B cell (primary cell): ENCODE data around the gene MCEMP1. TPM values are rescaled to one million over a fixed set of nuclear protein-coding genes. Genes with fewer than 3 reads are reported as not detected.

ENCODE experiments used
- ATAC-seq: fragments of 200-7000 bp; cut with Tn5 transposase; one replicate; pipeline ENCODE4 v1.10.0; 2021; ENCODE audit warnings: low read depth, mild to moderate bottlenecking, moderate number of reproducible peaks, moderate library complexity
- CTCF ChIA-PET: fragments of 350-600 bp; sonication (Branson Sonifier 250); formaldehyde crosslinking; loops from one replicate; lab custom pipeline; 2021; ENCODE audit warnings: antibody characterized with exemption, inconsistent platforms; lab: Charles Lee
- POLR2A ChIA-PET: fragments of 350-600 bp; sonication (Branson Sonifier 250); formaldehyde crosslinking; loops from one replicate; lab custom pipeline; 2021; ENCODE audit warnings: antibody characterized with exemption; lab: Charles Lee
- DNase-seq: peaks from one replicate; pipeline ENCODE4 v3.0.0; 2013
- H2AFZ ChIP-seq: 2 replicates; pipeline ENCODE4 v1.6.1; 2012; ENCODE audit warnings: mild to moderate bottlenecking, low read depth, low read length; ENCODE audit not compliant: insufficient read depth, poor library complexity, severe bottlenecking
- H3K27ac ChIP-seq, 2 donors: 1 replicate in 1 of 2; 2 replicates in 1 of 2; pipeline ENCODE4 v1.5.1; 2012 to 2013; ENCODE audit warnings: low read length in 2 of 2, mild to moderate bottlenecking in 2 of 2, moderate library complexity in 1 of 2
- H3K27me3 ChIP-seq, 4 experiments: fragments of 200-600 bp in 1 of 4; sonication (generic) in 1 of 4; replicated peaks in 1 of 4; 1 replicate in 2 of 4; 2 replicates in 2 of 4; pipeline versions ENCODE4 v1.6.1 to v1.7.0; 2013 to 2016; ENCODE audit warnings: low read length in 3 of 4, mild to moderate bottlenecking in 2 of 4, mixed read lengths in 1 of 4, moderate library complexity in 1 of 4; ENCODE audit not compliant: insufficient read depth in 4 of 4, control insufficient read depth in 3 of 4; ENCODE audit errors: control extremely low read depth in 1 of 4
- H3K36me3 ChIP-seq, 2 experiments: replicated peaks in 1 of 2; 1 replicate in 1 of 2; 2 replicates in 1 of 2; pipeline versions ENCODE4 v1.6.1 to v1.7.1; 2013; ENCODE audit warnings: low read length in 1 of 2; ENCODE audit not compliant: insufficient read depth in 2 of 2, control insufficient read depth in 1 of 2; ENCODE audit errors: control extremely low read depth in 1 of 2, extremely low read depth in 1 of 2
- H3K4me1 ChIP-seq, 2 donors: fragments of 200-600 bp in 1 of 2; sonication (generic) in 1 of 2; 1 replicate in 1 of 2; 2 replicates in 1 of 2; pipeline versions ENCODE4 v1.5.1 to v1.6.1; 2013 to 2017; ENCODE audit warnings: low read length in 2 of 2; ENCODE audit not compliant: control insufficient read depth in 2 of 2, insufficient read depth in 2 of 2
- H3K4me2 ChIP-seq: replicated peaks from 2 replicates; pipeline ENCODE3; 2012; ENCODE audit warnings: mild to moderate bottlenecking, low read depth, low read length; ENCODE audit not compliant: poor library complexity, severe bottlenecking
- H3K4me3 ChIP-seq, 5 experiments: fragments of 200-600 bp in 1 of 5; sonication (generic) in 1 of 5; 1 replicate in 3 of 5; 2 replicates in 2 of 5; pipeline versions ENCODE4 v1.5.1 to v1.7.0; 2011 to 2016; ENCODE audit warnings: low read length in 4 of 5, mild to moderate bottlenecking in 4 of 5, low read depth in 2 of 5, control low read depth in 1 of 5, moderate library complexity in 1 of 5; ENCODE audit not compliant: insufficient read depth in 1 of 5; ENCODE audit errors: control extremely low read depth in 1 of 5, extremely low read depth in 1 of 5
- H3K79me2 ChIP-seq: fragments of 200-600 bp; sonication (generic); one replicate; pipeline ENCODE4 v1.6.0; 2016; ENCODE audit warnings: low read length; ENCODE audit not compliant: control insufficient read depth, insufficient read depth
- H3K9ac ChIP-seq: fragments of 200-600 bp; sonication (generic); 2 replicates; pipeline ENCODE4 v1.6.1; 2017; ENCODE audit warnings: mild to moderate bottlenecking, low read length, moderate library complexity
- H3K9me3 ChIP-seq, 3 donors: one replicate each; pipeline versions ENCODE4 v1.6.1 to v1.7.1; 2013; ENCODE audit warnings: low read length in 2 of 3; ENCODE audit not compliant: control insufficient read depth in 2 of 3, insufficient read depth in 1 of 3; ENCODE audit errors: control extremely low read depth in 1 of 3
- H4K20me1 ChIP-seq: 2 replicates; pipeline ENCODE4 v1.6.0; 2012; ENCODE audit warnings: mild to moderate bottlenecking, low read length; ENCODE audit not compliant: insufficient read depth, control insufficient read depth, poor library complexity, severe bottlenecking
- H3K27ac Mint-ChIP-seq: one replicate; pipeline ENCODE4 v1.8.0; 2021; ENCODE audit warnings: mixed read lengths
- H3K27me3 Mint-ChIP-seq: one replicate; pipeline ENCODE4 v1.8.0; 2021; ENCODE audit warnings: mixed read lengths
- H3K4me1 Mint-ChIP-seq: one replicate; pipeline ENCODE4 v1.8.0; 2021; ENCODE audit warnings: mixed read lengths
- H3K4me3 Mint-ChIP-seq: one replicate; pipeline ENCODE4 v1.8.0; 2021; ENCODE audit warnings: mixed read lengths
- H3K9me3 Mint-ChIP-seq: one replicate; pipeline ENCODE4 v1.8.0; 2022; ENCODE audit warnings: mixed read lengths; ENCODE audit not compliant: insufficient read depth
- CTCF ChIP-seq: fragments of 200-600 bp; IDR thresholded peaks from one replicate; pipeline ENCODE4 v1.8.0; 2022; ENCODE audit warnings: antibody characterized with exemption, mild to moderate bottlenecking
- EZH2 ChIP-seq: IDR thresholded peaks from 2 replicates; pipeline ENCODE4 v1.6.1; 2012; ENCODE audit warnings: borderline replicate concordance, low read depth, mild to moderate bottlenecking, moderate library complexity, low read length; ENCODE audit not compliant: insufficient read depth, poor library complexity, severe bottlenecking
- WGBS: methylation state at CpG from one replicate; pipeline ENCODE4 v1.1.5; 2013; ENCODE audit warnings: missing lambda C conversion rate; ENCODE audit not compliant: insufficient coverage; 5-methylcytosine and 5-hydroxymethylcytosine counted together
- intact Hi-C: fragments of 100-400 bp; cut with micrococcal nuclease; formaldehyde crosslinking; loops from one replicate; pipeline ENCODE4 v1.10.0; 2022
- polyA plus RNA-seq: library from polyadenylated mRNA; depleted of rRNA; stranded (reverse); fragments of >200 nt; gene quantifications from 2 replicates; pipeline ENCODE4 v1.2.3, GENCODE V29; 2012
- total RNA-seq, 2 donors: library from RNA; stranded (reverse); fragments of 120-200 nt in 1 of 2; gene quantifications; 1 replicate in 1 of 2; 2 replicates in 1 of 2; pipeline versions ENCODE4 v1.2.3 to v1.2.4, GENCODE V29; 2013 to 2022

Gene MCEMP1
- total and polyA plus RNA-seq, 2 donors (not counting 1 experiment from before 2014, with no cell fraction given), result 0.57 TPM; not detected in 1

- Mint-ChIP-seq H3K27me3 (peaks cover 6% of the 10 kb centered on the region), H3K4me3 (peak overlapping the region; percentile 87), H3K9me3 (no peaks in the 10 kb centered on the region), H3K27ac (peak overlapping the region; percentile 92), H3K4me1 (peaks cover 57% of the 10 kb centered on the region)
- Histone ChIP-seq H3K4me3 (peak overlapping the region in 4 of 5 experiments; percentile 74 to 98 (median 96)), H3K4me1 (peaks cover 23 to 30% of the 10 kb centered on the region in 2 donors), H3K4me2 (peak overlapping the region; percentile 94), H4K20me1 (peaks cover 38% of the 10 kb centered on the region), H3K9ac (peak overlapping the region; percentile 79), H3K36me3 (peaks cover 0 to 24% of the 10 kb centered on the region in 2 experiments), H3K9me3 (peaks cover 0 to 4% (median 0%) of the 10 kb centered on the region in 3 donors), H3K27ac (peak overlapping the region; percentile 37 to 79), H3K27me3 (peaks cover 0 to 6% (median 0%) of the 10 kb centered on the region in 4 experiments), H2AFZ (peak overlapping the region; percentile 85), H3K79me2 (peaks cover 32% of the 10 kb centered on the region)
- ChIA-PET CTCF (interaction anchor here (0.5 to 5.4 kb wide), 4 partner anchors 113 to 173 kb away, joined by 4 to 145 read pairs (median 14); no protein-coding TSS in a partner anchor), POLR2A (no interaction called here)
- peak; percentile 38 for DNase-seq
- intact Hi-C loops, result loop anchor here (5.0 kb wide), 1 partner anchor 35 kb away; no protein-coding TSS in a partner anchor
- TF ChIP-seq CTCF (no peak), EZH2 (no peak)
- WGBS, result 93% methylated on average over 74 of the region's 74 CpGs
- no peak for ATAC-seq
These were observed 5.4 kb downstream of the MCEMP1 start for GRCh38 chr19:7682175-7682855.
